GM19455 (cell line): ENCODE results near the gene DCP1B.

Source experiments
- ATAC-seq: cut with Tn5 transposase; IDR thresholded peaks from one replicate; pipeline ENCODE4 v1.9.1; 2021; ENCODE audit not compliant: unreplicated experiment

DCP1B gene

GRCh38 chr12:2004113-2004929, at the start of gene DCP1B:
TSS of gene DCP1B (minus strand) at chr12:2004457. CDS start at chr12:2004431, 26 bp downstream.
- ATAC-seq: peak; percentile 98

- ATAC-seq: no peak
Measured at GRCh38 chr12:2053691-2054090, 49.4 kb upstream of the DCP1B start.

- no peak for ATAC-seq
Measured at GRCh38 chr12:2052826-2053678, 48.8 kb upstream of the DCP1B start, which contains the start of gene CACNA1C. TSS of gene CACNA1C (plus strand) at chr12:2052987. CDS start at chr12:2053563, 576 bp downstream.

- ATAC-seq: no peak
Measured at GRCh38 chr12:2051700-2052621, 47.7 kb upstream of the DCP1B start.

- ATAC-seq: no peak
Measured at GRCh38 chr12:2049604-2050540, 45.6 kb upstream of the DCP1B start.

- no peak for ATAC-seq
Measured at GRCh38 chr12:2047752-2048151, 43.5 kb upstream of the DCP1B start.

- ATAC-seq: no peak
Measured at GRCh38 chr12:2046957-2047356, 42.7 kb upstream of the DCP1B start.

- ATAC-seq: no peak
Measured at GRCh38 chr12:2044165-2044564, 39.9 kb upstream of the DCP1B start.

- ATAC-seq: no peak
Measured at GRCh38 chr12:2043054-2043453, 38.8 kb upstream of the DCP1B start.

- ATAC-seq: no peak
Measured at GRCh38 chr12:2039034-2039433, 34.8 kb upstream of the DCP1B start.

GRCh38 chr12:2035431-2036055, 31.3 kb upstream of the DCP1B start:
- no peak for ATAC-seq

GRCh38 chr12:2034633-2035430, 30.6 kb upstream of the DCP1B start:
- ATAC-seq: peak; percentile 87

- ATAC-seq: no peak
Measured at GRCh38 chr12:2032506-2032905, 28.2 kb upstream of the DCP1B start.

- no peak for ATAC-seq
Measured at GRCh38 chr12:2029851-2030250, 25.6 kb upstream of the DCP1B start.

- ATAC-seq: no peak
Measured at GRCh38 chr12:2027351-2027750, 23.1 kb upstream of the DCP1B start.

- ATAC-seq: no peak
Measured at GRCh38 chr12:2023365-2023764, 19.1 kb upstream of the DCP1B start.

GRCh38 chr12:2020511-2020910, 16.3 kb upstream of the DCP1B start:
- ATAC-seq: no peak

- ATAC-seq: no peak
Measured at GRCh38 chr12:2019126-2019525, 14.9 kb upstream of the DCP1B start.
